ENCODE data around the gene VAX1.
"Not testable (repeated sequence)": the region's sequence is repeated elsewhere in the genome, so short reads cannot be mapped to it uniquely, and the experiment has no call there.

VAX1 gene, protein sequence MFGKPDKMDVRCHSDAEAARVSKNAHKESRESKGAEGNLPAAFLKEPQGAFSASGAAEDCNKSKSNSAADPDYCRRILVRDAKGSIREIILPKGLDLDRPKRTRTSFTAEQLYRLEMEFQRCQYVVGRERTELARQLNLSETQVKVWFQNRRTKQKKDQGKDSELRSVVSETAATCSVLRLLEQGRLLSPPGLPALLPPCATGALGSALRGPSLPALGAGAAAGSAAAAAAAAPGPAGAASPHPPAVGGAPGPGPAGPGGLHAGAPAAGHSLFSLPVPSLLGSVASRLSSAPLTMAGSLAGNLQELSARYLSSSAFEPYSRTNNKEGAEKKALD

DNA sequence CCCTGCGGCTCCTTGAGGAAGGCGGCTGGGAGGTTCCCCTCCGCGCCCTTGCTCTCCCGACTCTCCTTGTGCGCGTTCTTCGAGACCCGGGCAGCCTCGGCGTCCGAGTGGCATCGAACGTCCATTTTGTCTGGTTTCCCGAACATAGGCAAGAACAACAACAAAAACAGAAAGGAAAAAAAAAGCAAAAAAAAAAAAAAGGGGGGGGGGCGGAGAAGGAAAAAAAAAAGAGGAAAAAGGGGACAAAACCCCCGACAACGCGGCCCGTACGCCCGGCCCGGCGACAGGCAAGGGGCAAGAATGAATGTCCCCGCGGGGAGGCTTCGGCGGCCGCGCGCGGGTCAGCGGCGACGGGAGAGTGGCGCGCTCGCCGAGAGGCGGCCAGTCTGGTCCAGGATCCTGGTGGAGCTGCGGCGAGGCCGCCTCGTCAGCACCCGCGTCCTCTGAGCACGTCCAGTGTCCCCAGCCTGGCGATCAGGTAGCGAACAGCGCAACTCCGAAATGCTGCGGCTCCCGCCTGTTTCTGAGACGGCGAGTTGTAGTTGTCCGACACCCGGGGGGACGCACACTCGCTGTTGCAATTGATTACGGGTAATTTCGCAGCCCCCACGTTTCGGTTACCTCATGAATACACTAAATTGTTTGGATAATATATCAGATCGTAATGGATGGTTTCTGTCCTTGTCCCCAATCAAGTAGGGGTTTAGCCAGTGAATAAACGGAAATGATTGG is at the start of gene VAX1:
Gene VAX1 (minus strand): TSS at position 360 of the 732 bp plus-strand sequence. CDS start 214 bp downstream, at position 146.
- DNase-seq: no peak

DNA sequence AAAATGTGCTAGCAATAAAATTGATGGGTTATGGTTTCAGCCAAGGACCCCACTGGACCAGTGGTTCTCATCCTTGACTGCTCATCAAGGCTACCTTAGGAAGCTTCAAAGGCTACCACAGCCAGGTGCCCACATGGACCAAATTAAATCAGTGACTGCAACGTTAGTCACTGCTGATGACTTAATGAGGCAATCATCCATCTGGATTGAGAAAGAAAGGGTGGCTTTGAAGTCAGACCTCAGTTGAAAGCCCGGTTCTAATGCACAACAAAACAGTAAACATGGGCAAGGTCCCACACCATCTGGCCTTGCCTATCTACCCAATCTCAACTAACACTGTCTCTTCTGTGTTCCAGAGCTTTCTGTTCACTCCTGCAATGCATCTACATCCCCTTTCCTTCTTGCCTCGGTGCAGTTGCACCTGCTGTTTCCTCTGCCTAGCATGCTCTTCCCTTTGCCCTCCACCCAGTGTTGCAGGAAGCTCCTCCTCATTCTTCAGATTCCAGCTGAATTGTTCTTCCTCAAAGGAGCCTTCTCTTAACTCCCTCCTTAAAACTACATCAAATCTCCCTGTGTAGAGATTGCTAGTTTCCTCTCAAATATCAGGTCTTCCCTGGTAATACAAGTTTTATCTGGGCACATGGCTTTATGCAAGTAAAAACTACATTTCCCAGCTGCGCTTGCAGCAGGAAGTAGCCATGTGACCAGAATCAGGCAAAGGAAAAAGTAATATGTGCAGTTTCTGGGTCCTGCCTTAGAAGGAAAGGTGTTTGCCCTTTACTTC is 49.0 kb upstream of the VAX1 start:
- no peak for DNase-seq

- DNase-seq: not testable (repeated sequence)
These were observed 47.7 kb upstream of the VAX1 start for GRCh38 chr10:117185817-117186216.

GRCh38 chr10:117184821-117185220 is 46.8 kb upstream of the VAX1 start:
- DNase-seq: no peak

DNA sequence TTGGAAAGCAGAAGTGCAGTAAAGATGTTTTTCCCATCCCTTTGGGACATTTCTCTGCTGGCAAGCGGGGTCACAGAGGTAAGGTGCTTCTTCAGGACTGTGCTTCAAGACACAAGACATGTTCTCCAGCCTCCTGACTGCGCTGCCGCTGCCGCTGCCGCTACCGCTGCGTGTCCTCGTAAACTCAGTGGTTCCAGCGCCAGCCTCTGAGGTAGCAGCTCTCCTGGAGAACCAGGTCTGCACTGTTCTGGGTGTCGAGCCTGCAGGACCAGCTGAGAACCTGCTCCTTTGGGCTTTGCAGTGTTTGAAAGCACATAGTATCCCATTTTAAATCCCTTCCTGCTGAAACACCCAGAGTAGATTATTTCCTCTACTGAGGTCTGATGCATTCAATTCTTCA is 46.2 kb upstream of the VAX1 start:
- no peak for DNase-seq

DNA sequence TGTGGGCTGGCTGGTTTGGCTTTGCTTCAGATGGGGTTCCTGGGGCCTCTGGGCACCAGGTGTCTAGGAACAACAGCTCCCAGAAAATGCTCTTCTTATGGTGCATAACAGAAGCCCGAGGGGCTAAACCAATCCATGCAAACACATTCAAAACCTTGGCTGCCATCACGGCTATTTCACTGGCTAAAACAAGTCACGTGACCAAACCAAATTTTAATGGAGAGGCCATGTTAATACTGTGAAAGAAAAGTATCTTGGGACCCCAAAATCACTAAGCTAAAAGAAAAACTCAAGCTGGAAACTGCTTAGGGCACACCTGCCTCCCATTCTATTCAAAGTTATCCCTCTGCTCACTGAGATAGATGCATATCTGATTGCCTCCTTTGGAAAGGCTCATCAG is 40.1 kb upstream of the VAX1 start:
- no peak for DNase-seq

GRCh38 chr10:117175901-117176534 is 37.9 kb upstream of the VAX1 start:
- DNase-seq: peak; percentile 72 to 74

- DNase-seq: no peak
These were observed 37.3 kb upstream of the VAX1 start for GRCh38 chr10:117175215-117175900.

- peak; percentile 81 to 84 for DNase-seq
These were observed 36.6 kb upstream of the VAX1 start for GRCh38 chr10:117174439-117175214.

- DNase-seq: no peak
These were observed 32.2 kb upstream of the VAX1 start for GRCh38 chr10:117170244-117170643.

- DNase-seq: no peak
These were observed 31.4 kb upstream of the VAX1 start for GRCh38 chr10:117169480-117169879.

GRCh38 chr10:117168729-117169128 is 30.7 kb upstream of the VAX1 start:
- no peak for DNase-seq

GRCh38 chr10:117167789-117168674 is 30.0 kb upstream of the VAX1 start:
- peak; percentile 55 to 58 for DNase-seq

GRCh38 chr10:117167346-117167788 is 29.3 kb upstream of the VAX1 start:
- DNase-seq: no peak

GRCh38 chr10:117166418-117167345 is 28.6 kb upstream of the VAX1 start:
- DNase-seq: no peak

DNA sequence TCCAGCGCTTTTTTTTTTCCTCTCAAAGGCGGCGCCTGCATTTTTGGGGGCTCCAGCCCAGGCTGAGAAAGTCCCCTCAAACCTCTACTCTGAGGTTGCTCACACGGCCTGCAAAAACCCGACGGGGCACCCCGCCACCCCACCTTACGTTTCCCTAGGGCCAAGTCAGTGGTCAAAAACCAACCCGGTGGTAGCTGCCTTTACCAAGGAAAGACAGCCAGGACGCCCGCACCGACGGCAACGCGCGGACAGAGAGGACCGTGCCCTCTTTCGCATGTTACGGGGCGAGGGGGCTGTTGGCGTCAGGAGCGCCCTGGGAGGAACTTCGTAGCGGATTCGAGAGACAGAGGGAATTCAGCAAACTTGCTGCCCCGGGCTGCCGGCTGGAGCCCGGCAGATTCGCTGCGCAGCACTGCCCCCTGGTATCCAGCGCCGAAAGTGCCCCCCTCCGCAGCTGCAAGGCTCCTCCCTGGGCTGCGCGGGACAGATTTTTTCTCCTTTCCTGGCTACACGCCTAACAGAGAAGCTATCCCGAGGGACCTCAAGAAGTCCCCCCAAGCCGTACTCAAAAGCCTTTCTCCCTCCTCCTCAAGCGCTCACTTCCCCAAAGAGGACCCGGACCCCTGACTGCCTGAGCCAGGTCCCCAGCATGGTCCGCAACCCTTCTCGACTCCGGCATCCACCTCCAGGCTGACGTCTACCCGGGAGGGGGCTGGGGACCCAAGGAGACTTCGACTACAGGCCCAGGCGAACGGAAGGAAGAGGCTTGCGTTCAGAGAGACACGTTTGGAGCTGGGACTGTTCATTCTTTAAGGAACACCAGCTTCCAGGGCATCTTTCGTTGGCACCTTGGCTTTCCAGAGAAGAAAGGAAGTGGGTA is 27.7 kb upstream of the VAX1 start:
- DNase-seq: no peak

- no peak for DNase-seq
These were observed 26.8 kb upstream of the VAX1 start for GRCh38 chr10:117164592-117165537.
